ENCODE data around the gene SFMBT2. TPM values are rescaled to one million over a fixed set of nuclear protein-coding genes. Genes with fewer than 3 reads are reported as not detected.

The SFMBT2 gene
- total RNA-seq, 4 donors from 2014 or later = 1.2 to 5.5 (median 3.2) TPM

- TF ChIP-seq, protein P1, sequence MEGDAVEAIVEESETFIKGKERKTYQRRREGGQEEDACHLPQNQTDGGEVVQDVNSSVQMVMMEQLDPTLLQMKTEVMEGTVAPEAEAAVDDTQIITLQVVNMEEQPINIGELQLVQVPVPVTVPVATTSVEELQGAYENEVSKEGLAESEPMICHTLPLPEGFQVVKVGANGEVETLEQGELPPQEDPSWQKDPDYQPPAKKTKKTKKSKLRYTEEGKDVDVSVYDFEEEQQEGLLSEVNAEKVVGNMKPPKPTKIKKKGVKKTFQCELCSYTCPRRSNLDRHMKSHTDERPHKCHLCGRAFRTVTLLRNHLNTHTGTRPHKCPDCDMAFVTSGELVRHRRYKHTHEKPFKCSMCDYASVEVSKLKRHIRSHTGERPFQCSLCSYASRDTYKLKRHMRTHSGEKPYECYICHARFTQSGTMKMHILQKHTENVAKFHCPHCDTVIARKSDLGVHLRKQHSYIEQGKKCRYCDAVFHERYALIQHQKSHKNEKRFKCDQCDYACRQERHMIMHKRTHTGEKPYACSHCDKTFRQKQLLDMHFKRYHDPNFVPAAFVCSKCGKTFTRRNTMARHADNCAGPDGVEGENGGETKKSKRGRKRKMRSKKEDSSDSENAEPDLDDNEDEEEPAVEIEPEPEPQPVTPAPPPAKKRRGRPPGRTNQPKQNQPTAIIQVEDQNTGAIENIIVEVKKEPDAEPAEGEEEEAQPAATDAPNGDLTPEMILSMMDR (IDR thresholded peaks at IDR 0.05) = peak; percentile 4 to 20
- TF ChIP-seq POLR2A (IDR thresholded peaks at IDR 0.05) = no peak
- no peak for TF ChIP-seq EP300 (IDR thresholded peaks at IDR 0.05)
- no peak for TF ChIP-seq POLR2AphosphoS5 (IDR thresholded peaks at IDR 0.05)
- Histone ChIP-seq H3K4me1 (peaks cover 11% of the 10 kb centered on the region), H3K36me3 (no peaks in the 10 kb centered on the region), H3K27me3 (peaks cover 27% of the 10 kb centered on the region), H3K27ac (no peak overlapping the region), H3K4me3 (no peak overlapping the region), H3K9me3 (no peaks in the 10 kb centered on the region)
- DNase-seq (ENCODE audit: low spot score in 2 of 2) = no peak
- 3% methylated on average over 2 of the region's 2 CpGs for WGBS
Measured at GRCh38 chr10:7417103-7417623, 6.3 kb upstream of the SFMBT2 start.

DNA sequence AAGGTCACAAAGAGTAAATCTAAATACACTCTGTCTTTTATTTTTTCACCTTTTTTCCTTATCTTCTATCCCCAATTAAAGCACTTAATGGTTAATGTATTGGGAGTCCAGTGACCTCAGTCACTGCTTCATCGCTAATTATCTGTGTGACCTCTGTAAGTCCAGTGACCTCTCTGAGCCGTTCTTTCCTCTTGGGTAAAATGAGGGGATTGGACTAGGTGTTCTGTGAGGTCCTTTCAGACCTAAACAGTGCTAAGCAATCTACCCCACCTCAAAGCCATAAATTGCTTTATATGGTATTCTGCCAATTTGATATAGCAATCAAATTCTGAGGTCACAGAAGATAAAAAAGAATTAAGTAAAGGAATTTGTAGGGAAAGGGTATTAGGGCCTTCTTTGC, 3.9 kb upstream of the SFMBT2 start:
- Histone ChIP-seq H3K4me3 (no peak overlapping the region), H3K27ac (no peak overlapping the region), H3K9me3 (no peaks in the 10 kb centered on the region), H3K27me3 (peaks cover 45% of the 10 kb centered on the region), H3K4me1 (peaks cover 30% of the 10 kb centered on the region), H3K36me3 (no peaks in the 10 kb centered on the region)
- no peak for DNase-seq (ENCODE audit: low spot score in 2 of 2)
- 92% methylated on average over 2 of the region's 2 CpGs for WGBS
- TF ChIP-seq EP300 (IDR thresholded peaks at IDR 0.05) (no peak), POLR2A (IDR thresholded peaks at IDR 0.05) (no peak), POLR2AphosphoS5 (IDR thresholded peaks at IDR 0.05) (no peak)
- TF ChIP-seq, protein P1 (IDR thresholded peaks at IDR 0.05) = no peak

DNA sequence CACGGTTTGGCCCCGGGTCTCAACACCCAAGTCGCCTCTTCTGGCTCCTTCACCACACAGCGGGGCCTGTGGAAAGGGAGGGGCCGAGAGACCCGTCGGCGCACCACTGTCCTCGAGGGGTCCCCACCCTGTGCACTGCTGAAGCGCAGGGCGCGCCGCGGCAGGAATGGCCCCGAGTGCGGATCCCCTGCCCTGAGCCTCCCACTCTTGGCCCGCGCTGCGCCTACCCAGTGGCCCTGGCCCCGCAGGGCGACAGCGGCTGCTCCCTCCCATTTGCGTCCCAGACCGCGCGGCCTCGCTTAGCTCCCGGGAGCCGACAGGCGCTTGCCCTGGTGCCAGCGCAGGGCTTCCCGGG, 2.1 kb upstream of the SFMBT2 start:
- peak overlapping the region; percentile 77 for H3K4me3 ChIP-seq
- no peaks in the 10 kb centered on the region for H3K9me3 ChIP-seq
- peak in 1 of 2 donors; percentile 79 for DNase-seq (ENCODE audit: low spot score in 2 of 2)
- no peaks in the 10 kb centered on the region for H3K36me3 ChIP-seq
- peaks cover 58% of the 10 kb centered on the region for H3K27me3 ChIP-seq
- WGBS = 24% methylated on average over 11 of the region's 32 CpGs
- peaks cover 48% of the 10 kb centered on the region for H3K4me1 ChIP-seq
- no peak for TF ChIP-seq EP300 (IDR thresholded peaks at IDR 0.05)
- no peak for TF ChIP-seq POLR2AphosphoS5 (IDR thresholded peaks at IDR 0.05)
- TF ChIP-seq, protein P1 (IDR thresholded peaks at IDR 0.05) = no peak
- no peak for TF ChIP-seq POLR2A (IDR thresholded peaks at IDR 0.05)
- no peak overlapping the region for H3K27ac ChIP-seq

- WGBS = 19% methylated on average over 7 of the region's 51 CpGs
- peak in 1 of 2 donors; percentile 80 for DNase-seq (ENCODE audit: low spot score in 2 of 2)
- peak overlapping the region; percentile 77 for H3K4me3 ChIP-seq
- TF ChIP-seq EP300 (IDR thresholded peaks at IDR 0.05) = no peak
- TF ChIP-seq, protein P1 (IDR thresholded peaks at IDR 0.05) = no peak
- TF ChIP-seq POLR2AphosphoS5 (IDR thresholded peaks at IDR 0.05) = no peak
- TF ChIP-seq POLR2A (IDR thresholded peaks at IDR 0.05) = no peak
- no peak overlapping the region for H3K27ac ChIP-seq
- no peaks in the 10 kb centered on the region for H3K36me3 ChIP-seq
- H3K9me3 ChIP-seq = no peaks in the 10 kb centered on the region
- H3K27me3 ChIP-seq = peaks cover 60% of the 10 kb centered on the region
- H3K4me1 ChIP-seq = peaks cover 53% of the 10 kb centered on the region
Measured at GRCh38 chr10:7412237-7412927, 1.5 kb upstream of the SFMBT2 start.

DNA sequence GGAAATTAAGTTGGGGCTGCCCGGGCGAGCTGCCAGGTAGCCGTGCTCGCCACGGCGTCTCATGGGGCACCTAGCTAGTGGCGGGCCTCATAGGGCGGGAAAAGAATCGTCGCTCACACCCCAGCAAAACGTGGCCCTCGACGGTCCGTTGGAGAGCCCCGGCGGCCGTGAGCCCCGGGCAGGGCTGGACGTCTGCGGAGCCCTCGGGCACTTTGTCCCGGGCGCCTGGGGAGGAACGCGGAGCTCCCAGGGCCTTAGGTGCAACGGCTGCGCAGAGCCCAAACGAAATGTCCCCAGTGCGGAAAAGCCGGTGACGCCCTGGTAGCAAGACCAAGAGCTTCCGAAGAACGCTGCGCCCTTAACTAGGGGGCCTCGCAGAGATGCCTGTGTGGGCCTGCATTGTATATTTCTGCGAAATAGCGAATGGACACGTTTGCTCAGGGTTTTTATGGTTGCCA, 866 bp upstream of the SFMBT2 start:
- WGBS = 11% methylated on average over 6 of the region's 38 CpGs
- TF ChIP-seq POLR2AphosphoS5 (IDR thresholded peaks at IDR 0.05) (no peak), EP300 (IDR thresholded peaks at IDR 0.05) (no peak), POLR2A (IDR thresholded peaks at IDR 0.05) (no peak)
- TF ChIP-seq, protein P1 (IDR thresholded peaks at IDR 0.05) = no peak
- Histone ChIP-seq H3K4me3 (peak overlapping the region; percentile 77), H3K27ac (no peak overlapping the region), H3K27me3 (peaks cover 65% of the 10 kb centered on the region), H3K9me3 (no peaks in the 10 kb centered on the region), H3K36me3 (no peaks in the 10 kb centered on the region), H3K4me1 (peaks cover 53% of the 10 kb centered on the region)
- no peak for DNase-seq (ENCODE audit: low spot score in 2 of 2)

Measured in suprapubic skin (tissue), 4 donors.